Fibroblast of skin of right quadriceps (primary cell): ENCODE results near the gene RHOH.

Experiments used
- DNase-seq: peaks from one replicate; pipeline ENCODE4 v3.0.0-alpha.2; 2013

Gene RHOH

GRCh38 chr4:40238700-40239548, 42.1 kb downstream of the RHOH start:
- DNase-seq = peak; percentile 10

- DNase-seq = no peak
Measured at GRCh38 chr4:40240040-40240653, 43.3 kb downstream of the RHOH start.

- no peak for DNase-seq
Measured at GRCh38 chr4:40241026-40241425, 44.2 kb downstream of the RHOH start.

GRCh38 chr4:40241941-40242340, 45.1 kb downstream of the RHOH start:
- no peak for DNase-seq

GRCh38 chr4:40243386-40243948, 46.6 kb downstream of the RHOH start:
- DNase-seq = no peak

GRCh38 chr4:40244606-40245005, 47.8 kb downstream of the RHOH start:
- no peak for DNase-seq

- DNase-seq = no peak
Measured at GRCh38 chr4:40245550-40245949, 48.7 kb downstream of the RHOH start.

- DNase-seq = peak; percentile 34
Measured at GRCh38 chr4:40246011-40246900, 49.4 kb downstream of the RHOH start.

- no peak for DNase-seq
Measured at GRCh38 chr4:40246938-40247337, 50.1 kb downstream of the RHOH start.

GRCh38 chr4:40247350-40247749, 50.5 kb downstream of the RHOH start:
- DNase-seq = no peak

GRCh38 chr4:40251366-40251765, 54.5 kb downstream of the RHOH start:
- DNase-seq = peak; percentile 45

GRCh38 chr4:40253906-40254305, 57.1 kb downstream of the RHOH start:
- DNase-seq = no peak

GRCh38 chr4:40254608-40255392, 58.0 kb downstream of the RHOH start:
- DNase-seq = peak; percentile 65

- peak; percentile 96 for DNase-seq
Measured at GRCh38 chr4:40255393-40256281, 58.8 kb downstream of the RHOH start.

- DNase-seq = no peak
Measured at GRCh38 chr4:40256329-40256728, 59.5 kb downstream of the RHOH start.

- DNase-seq = no peak
Measured at GRCh38 chr4:40256817-40257216, 60.0 kb downstream of the RHOH start.

GRCh38 chr4:40258627-40259026, 61.8 kb downstream of the RHOH start:
- DNase-seq = no peak

GRCh38 chr4:40261231-40262076, 64.6 kb downstream of the RHOH start:
- no peak for DNase-seq

GRCh38 chr4:40262077-40262528, 65.3 kb downstream of the RHOH start:
- no peak for DNase-seq

GRCh38 chr4:40262861-40263260, 66.0 kb downstream of the RHOH start:
- no peak for DNase-seq
